ENCODE results near the gene ZBTB16.

The ZBTB16 gene

GRCh38 chr11:114158886-114159285, 99.4 kb downstream of the ZBTB16 start:
- no peak for DNase-seq

DNA sequence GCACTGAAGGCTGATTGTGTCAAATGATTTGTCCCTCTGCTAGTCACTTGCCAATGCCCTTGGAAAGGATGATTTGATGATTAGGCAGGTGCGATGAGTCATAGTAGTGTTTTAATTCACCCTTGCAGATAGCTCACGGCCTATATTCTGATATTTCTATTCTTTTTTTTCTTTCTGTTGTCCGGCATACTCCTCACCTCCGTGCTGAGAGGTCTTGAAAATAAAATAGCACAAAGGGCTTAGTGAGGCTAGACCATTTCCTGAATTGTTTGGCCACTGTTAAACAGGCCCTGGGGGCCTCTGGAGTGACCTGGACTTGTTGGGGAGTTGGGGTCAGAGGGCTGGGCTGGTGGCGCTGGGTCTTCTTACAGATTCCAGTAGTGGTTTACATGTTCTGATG, 99.8 kb downstream of the ZBTB16 start:
- DNase-seq: no peak

DNA sequence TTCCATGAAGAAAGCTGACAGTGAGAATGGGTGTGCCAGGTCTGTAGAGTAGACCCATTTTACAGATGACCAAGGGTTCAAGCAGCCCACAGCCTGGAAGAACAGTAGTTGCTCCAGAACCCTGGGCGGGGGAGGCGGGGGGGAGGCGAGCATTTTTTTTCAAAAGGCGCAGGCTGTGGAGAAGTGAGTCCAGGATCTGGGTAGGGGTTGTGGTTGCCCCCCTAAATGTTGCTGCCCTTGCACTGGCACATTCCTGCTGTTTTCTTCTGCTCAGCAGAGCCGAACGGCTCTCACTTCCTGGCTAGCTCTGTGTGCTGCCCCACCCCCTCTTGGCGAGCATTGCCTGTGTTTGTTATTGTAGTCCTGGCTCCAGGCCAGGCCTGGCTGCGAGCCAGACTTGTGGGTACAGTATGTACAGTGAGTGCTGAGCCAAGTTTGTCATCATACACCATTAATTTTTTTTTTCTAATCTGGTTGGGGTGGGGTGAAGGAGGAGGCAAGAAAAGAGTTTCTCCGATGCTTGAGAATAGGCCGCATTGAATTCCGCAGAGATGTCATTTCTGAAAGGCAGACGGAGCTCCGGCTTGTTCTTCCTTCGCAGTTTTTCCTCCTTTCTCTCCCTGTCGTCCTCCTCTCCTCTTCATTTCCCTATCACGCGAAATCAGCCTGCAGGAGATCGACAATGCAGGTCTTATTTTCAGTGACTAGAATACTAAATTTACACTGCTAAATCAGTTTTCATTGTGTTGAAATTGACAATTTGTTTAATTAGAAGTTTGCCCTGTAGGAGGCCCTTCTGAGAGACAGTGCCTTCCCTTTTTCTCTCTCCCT, 100.5 kb downstream of the ZBTB16 start:
- peak; percentile 97 for DNase-seq

DNA sequence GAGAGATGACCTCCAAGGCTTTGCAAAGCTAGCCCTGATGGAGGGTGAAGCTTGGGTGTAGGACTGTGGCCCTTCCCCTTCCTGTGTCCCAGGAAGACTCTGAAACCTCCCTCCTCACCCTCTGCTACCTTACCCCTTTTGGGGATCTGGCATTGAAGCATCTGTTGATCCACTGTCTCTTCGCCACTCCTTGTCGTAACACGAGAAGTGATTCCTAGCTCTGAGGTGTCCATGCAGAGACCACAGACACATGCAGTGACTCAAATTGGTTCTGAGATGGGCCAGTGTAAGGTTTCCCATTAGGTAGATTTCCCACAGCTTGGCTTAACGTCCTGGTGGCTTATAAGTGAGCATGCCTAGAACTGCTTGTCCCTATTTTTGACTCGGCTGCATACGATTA, 101.4 kb downstream of the ZBTB16 start:
- DNase-seq: no peak

GRCh38 chr11:114161486-114162250, 102.2 kb downstream of the ZBTB16 start:
- DNase-seq: no peak

DNA sequence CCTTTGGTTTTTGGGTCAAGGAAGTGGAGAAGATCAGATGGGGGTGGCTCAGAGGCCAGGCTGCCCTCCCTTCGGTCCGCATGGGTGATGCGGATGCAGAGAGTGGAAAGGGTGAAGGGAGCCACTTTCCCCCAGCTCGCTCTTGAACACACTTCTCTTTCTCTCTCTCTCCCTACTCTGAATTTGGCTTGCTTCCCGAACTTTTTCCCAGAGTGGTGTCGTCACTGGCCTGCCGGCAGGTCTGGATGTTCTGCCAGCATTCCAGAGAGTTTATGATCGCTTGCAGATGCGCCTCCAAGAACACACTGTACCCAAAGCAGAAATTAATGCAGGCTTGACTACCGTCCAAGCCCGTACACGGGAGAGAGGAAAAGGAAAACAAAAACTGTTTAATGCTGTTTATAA, 103.2 kb downstream of the ZBTB16 start:
- DNase-seq: no peak

DNA sequence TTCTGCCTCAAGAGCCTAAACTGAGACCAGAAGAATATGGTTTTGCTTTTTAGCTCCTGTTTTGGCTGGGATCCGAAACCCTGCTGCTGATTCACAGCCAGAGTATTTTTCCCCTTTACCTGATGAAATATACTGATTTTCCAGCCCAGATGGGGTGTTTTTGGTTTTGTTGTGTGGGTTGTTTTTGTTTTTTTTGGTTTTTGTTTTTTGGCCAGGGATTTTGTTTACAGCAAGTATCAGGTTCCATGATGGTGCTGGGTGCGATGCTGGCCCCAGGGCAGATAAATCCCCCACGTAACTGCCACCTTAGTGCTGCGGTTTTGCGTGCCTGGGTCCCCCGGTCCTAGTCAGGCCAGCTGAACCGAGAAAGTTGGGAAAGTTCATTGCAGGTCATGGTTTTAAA, 103.7 kb downstream of the ZBTB16 start:
- no peak for DNase-seq

- no peak for DNase-seq
These were observed 104.4 kb downstream of the ZBTB16 start for GRCh38 chr11:114163830-114164401.

DNA sequence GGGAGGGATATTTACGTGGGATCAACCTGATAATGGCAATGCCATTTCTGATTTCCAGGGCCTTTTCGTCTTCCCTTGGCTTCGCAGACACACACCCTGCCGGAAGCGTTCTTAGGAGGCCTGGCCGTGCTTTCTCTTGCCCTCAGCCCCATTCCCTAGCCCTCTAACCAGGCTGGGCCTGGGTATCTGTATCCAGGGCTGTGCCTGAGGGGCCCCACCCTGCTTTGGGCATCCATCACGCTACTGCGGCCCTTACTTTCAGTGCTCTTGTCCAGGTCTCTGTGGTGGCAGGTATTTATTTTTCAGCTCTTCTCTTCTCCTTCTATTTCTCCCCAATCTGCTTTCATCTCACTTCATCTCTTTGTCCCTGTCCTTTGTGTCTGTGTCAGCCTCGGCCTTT, 105.0 kb downstream of the ZBTB16 start:
- DNase-seq: no peak

- no peak for DNase-seq
These were observed 106.1 kb downstream of the ZBTB16 start for GRCh38 chr11:114165326-114166230.

- DNase-seq: no peak
These were observed 106.9 kb downstream of the ZBTB16 start for GRCh38 chr11:114166362-114166761.

DNA sequence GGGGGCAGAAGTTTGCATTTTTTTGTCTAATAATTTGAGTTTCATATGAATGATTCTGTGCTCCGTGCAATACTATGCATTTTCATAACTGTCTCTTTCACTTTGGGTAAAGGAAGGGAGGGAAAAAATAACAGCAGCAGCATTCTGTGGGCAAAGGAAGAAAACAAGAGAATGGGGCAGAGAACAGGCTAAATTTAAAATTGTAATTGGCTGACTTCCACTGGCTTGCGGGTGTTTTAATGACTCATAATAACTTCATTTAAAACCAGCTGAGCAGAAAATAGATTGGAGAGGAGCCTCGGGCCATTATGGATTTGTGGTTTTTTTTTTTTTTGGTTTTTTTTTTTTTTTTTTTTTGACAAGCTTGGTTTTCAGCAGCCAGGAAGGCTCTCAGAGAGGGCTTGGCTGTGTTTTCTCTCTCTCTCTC, 107.4 kb downstream of the ZBTB16 start:
- DNase-seq: no peak

DNA sequence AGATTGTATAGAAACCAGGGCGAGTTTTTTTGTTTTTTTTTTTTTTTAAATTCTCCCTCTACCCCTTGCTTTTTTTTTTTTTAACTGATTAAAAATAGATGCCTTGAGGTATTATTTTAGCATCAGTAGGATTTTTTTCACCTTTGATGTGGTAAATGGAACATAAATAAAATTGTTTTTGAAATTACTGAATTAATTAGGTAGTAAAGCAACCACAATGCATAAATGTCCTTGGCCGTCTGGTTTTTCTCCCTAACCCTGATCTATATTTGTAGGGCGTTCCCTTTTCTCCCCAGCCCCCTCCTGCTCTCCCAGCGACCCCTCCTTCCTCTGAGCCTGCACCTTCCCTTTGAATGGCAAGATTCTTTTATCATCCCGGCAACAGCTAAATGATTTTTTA, 107.8 kb downstream of the ZBTB16 start:
- no peak for DNase-seq

GRCh38 chr11:114167771-114168448, 108.4 kb downstream of the ZBTB16 start:
- DNase-seq: no peak

DNA sequence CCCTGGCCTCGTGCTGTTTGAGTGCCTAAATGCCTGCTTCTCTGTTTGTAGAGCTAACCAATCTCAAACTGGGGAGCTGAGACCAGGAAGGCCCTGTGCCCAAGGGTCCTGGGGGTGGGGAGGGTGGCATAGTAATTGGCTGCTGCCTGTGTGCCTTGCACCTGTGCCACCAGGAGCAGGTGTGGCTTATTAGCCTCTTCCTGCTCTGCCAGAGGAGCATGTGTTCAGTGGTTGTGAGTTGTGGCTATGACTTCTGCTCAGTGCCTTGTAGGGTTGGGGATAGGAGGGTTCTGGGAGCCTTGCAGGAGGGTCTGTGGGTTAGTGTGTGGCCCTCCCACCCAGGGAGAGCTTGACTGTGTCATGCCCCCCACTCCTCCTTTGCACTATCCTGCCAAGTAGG, 109.2 kb downstream of the ZBTB16 start:
- DNase-seq: no peak

DNA sequence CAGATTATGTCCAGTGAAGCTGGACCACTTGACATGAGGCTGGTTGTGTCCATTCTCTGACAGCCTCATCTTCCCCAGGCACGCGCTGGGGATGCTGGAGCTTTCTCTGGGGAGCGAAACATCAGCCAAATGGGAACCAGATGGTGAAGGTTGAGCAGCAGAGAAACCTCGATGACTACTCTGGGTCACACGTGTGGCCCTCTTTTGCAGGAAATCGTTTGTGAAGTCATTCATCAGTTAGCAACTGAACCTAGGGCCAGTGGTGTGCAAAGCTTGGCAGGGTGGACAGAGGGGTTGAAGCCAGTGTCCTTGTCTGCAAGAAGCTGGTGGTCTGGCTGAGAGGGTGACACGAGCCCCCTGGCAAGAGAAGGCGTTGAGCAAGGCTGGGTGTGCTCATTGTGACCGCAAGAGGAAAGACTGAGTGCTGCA, 109.8 kb downstream of the ZBTB16 start:
- no peak for DNase-seq

- no peak for DNase-seq
These were observed 110.3 kb downstream of the ZBTB16 start for GRCh38 chr11:114169821-114170220.

DNA sequence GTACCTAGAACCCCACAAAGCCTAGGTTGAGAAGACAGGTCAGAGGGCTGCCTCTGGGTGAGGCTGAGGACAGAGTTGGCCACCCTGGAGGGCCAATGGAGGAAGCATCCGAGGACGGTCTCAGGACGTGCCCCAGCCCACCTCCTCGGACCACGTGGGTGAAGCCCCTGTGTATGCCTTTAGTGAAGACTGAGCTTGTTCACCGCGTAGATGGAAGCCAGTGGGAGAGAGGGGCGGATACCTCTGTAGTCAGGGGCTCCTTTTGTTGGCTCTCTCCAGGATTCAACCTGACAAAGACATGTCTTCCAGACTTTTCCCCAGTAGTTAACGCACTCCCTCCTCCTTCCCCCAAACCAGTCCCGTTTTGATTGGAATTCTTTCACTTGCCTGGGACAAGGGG, 110.7 kb downstream of the ZBTB16 start:
- no peak for DNase-seq

GRCh38 chr11:114171257-114172054, 111.9 kb downstream of the ZBTB16 start:
- no peak for DNase-seq

DNA sequence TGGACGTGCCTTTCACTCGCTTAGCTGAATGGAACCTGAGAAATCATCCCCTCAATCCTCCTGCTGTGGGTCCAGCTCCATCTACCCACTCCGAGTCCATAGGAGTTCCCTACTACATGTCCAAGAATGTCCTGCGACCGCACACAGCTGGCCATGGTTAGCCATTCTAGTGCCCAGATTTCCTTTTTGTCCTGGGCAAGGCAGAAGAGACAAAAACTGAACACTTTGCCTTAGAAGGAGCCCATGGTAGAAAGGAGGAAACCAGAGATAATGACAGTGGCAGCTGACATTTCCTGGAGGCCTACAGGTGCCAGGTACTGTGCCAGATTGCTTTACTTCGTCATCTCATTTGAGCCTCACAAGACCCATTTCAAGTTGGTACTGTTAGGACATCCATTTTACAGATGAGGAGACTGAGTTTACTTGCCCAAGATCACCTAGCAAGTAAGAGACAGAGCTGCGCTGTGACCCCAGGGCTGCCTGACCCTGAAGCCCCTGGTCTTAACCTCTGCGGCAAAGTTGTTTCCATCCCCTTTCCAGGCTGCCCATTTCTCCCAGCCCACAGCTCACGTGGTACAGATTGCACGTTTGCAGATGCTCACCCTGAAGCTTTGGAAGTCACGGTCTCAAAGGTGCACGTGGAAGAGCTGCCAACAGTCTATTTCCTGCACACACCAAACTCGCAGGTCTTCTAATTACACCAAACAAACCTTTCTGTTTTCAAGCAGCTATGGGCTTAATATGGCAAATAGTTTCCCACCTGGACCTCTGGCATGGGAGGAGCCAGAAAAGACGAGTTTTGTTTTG, 112.7 kb downstream of the ZBTB16 start:
- DNase-seq: no peak

Measured in CD4-positive, alpha-beta T cell treated with Interleukin-15 for 1 hour (primary cell).